DMS153 (cell line): ENCODE measurements around the gene PSMB5.

Experiments used
- DNase-seq: peaks from one replicate; lab custom pipeline; 2025; lab: John Stamatoyannopoulos, UW

The PSMB5 gene

DNA sequence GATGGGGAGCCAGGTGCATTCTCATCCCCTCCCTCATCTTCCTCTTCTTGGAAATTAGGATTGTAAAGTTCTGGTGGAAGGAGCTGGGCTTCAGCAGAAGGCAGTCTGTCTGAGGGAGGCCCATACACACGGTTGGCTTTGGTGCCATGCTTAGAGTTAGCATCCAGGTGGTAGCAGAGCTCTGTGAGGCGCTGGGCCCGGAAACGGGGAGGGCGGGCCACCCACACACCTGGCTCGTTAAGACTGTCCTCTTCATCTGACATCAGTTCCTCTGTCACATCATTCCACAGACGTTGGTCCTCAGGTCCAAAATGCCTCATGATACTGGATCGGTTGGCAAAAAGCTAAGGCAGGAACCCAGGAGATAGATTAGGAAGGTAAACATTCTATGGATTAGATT, 47.4 kb downstream of the PSMB5 start:
- no peak for DNase-seq

DNA sequence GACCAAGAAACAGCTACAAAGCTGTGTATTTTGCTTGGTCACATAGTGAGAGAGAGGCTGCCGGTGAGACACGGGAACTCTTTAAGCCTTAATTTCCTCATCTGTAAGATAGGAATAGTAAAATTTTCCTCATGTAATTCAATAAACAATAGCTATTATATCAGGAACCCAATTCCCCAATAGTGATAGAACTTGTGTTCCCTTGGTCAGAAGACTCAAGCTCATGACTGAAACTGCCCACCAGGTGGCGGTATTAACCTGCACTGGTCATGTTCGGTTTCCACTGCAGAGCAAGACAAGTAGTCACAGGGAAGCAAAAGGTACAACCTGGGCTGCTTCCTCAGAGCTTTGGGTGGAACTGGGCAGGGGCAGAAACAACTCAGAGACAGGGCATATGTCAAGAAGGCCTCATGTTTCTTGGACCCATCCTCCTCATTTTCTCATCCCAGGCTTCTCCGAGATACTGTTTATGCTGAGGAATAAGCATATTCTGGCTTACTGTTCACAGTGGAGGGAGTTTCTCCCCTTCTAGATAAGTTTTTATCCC, 48.1 kb downstream of the PSMB5 start:
- peak; percentile 65 for DNase-seq

DNA sequence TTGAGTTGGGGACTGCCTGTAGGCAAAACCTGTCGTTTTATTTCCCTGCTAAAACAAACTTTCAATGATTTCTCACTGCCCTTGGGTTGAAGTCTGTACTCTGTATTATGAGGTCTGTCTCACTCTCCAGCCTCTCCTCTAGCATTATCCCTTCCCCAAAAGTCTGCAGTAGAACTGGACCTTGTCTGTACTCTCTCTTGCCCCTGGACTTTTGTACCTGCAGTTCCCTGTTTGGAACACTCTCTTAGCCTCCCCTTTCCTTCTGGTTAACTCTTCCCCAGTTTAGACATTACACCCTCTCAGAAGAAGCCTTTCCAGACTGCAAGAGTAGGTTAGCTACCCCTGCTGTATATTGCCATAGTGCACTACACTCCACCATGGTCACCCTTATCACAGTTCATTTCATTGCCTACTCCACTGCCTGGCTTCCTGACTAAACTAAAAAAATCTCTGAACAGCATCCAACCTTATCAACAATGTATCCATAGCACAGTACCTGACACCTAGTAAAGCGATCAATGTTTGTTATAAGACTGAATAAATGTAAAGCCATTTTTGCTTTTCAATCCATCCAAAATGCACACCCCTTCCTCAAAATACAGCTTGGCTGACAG, 48.7 kb downstream of the PSMB5 start:
- DNase-seq: no peak

DNA sequence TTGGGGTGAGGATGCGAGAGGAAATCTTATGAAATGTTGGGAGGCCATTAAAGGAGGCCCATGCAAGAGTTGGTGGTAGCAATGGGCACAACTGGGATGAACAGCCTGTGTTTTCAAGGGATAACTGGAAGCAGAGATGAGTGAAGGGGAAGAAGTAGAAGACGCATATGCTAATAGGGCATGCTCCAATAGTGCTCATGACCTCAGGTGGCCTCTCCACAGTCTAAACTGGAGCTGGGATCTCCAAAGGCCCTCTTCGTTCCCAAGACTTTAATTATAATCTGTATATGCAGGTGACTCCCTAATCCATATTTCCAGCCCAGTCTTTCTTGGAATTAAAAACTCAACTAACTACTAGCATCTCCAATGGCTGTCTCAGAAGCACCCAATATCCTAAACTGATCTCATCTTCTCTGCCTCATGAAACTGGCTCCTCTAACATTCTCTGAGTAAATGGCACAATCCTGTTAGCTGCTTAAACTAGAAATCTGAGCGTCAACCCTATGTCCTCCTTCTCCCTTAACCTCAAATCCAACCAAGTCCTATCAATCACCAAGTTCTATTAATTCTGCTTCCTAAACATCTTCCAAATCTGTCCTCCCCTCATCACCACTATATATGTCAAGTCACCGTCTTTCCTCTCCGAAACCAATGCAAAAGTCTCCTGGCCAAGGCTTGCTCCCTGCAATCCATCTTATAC, 49.6 kb downstream of the PSMB5 start:
- DNase-seq: no peak

DNA sequence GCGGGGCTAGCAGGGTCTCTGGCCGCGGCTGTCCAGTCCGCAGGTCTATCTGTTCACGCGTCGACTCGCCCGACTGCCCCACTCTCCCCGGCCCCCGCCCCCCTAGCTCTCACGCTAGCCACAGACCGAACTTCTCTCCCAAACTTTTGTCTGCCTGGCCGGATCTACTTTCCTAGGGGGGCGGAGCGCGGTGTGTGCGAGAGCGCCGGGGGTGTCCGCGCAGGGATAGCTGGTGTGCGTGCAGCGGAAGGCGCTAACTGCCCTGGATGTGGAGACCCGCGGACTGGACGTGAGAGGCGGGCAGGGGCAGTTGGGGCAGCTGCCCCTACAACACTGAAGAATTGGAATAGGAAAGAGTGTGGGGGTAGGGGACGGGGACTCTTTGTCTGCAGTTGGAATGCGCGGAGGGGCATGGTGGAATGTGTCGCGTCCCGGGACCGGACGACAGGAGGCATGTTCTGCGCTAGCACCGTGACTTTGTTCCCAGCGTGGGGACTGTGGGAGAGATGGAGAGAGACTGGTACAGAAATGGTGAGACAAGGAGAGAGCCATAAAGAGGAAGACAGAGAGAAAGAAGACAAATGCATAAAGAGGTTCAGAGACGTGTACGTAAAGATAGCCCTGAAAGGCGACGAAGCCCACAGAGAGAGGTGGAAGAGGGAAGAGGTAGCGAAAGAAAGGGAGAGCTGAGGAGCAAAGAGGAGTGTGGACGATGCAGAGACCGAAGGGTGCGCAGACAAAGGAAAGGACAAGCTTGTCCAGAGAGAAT, 52.0 kb downstream of the PSMB5 start, which contains the start of gene AJUBA:
Gene AJUBA, minus strand, starts transcription at position 75 of the 769 bp plus-strand sequence. CDS start 285 bp downstream, outside the sequence.
- DNase-seq: no peak

DNA sequence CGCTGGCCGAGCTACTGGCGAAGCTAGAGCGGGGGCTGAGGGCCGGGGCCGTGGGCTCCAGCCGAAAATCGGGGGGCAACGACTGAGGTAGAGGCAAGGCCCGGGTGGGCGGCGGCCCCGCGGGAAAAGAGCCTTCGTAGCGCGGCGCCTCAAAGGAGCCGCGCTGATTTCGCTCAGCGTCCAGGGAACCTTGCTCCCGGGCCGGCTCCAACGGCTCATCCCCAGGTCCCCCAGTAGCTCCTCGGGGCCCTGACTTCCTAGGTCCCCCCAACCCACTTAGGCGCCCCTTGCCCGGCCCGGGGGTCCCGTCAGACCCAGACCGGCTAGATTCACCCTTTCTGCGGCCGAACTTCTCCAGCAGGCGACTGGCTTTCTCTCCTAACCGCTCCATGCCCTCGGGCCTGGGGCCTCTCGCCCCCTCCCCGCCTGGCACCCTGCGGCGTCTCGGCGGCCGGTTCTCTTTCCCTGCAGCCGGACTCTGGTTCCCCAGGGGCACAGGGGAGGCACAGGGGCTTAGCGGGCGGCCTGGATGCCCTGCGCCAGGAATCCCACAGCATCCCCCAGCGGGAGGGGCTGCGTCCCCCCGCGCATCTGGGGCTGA, 52.7 kb downstream of the PSMB5 start:
- DNase-seq: no peak

DNA sequence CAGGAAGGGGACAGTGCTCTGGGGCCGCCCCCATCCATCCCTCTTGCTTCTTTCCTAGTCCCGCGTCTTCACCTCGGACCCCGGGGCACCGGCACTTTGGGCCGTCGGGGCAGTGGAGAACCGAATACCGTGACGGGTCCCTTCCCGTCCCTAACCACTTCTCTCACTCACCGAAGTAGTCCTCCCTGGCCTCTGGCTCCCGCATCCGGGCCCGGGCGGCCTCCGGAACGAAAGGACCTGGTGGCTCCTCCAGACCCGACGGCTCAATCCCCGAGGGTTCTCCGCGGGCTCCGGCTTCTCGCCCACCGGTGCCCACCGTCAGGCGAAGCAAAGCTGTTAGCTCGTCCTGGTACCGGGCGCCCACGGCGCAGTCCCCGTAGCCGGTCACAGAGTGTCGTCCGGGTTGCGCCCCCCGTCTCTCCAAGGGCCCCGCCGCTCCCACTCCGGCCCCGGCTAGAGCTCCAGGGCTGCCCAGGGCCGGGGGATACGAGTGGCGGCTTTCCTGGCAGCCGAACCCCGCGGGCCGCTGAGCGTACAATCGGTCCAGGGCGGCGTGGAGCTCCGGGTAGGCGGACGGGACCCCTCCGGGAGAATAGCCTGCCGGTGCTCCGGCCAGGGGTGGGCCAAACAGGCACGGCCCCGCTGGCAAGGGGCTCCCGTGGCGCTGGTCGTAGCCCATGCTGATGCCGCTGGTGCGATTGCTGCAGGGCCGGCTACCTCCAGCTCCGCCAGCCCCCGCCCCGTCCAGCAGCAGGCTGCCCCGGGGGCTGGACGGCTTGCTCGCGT, 53.4 kb downstream of the PSMB5 start:
- DNase-seq: no peak

DNA sequence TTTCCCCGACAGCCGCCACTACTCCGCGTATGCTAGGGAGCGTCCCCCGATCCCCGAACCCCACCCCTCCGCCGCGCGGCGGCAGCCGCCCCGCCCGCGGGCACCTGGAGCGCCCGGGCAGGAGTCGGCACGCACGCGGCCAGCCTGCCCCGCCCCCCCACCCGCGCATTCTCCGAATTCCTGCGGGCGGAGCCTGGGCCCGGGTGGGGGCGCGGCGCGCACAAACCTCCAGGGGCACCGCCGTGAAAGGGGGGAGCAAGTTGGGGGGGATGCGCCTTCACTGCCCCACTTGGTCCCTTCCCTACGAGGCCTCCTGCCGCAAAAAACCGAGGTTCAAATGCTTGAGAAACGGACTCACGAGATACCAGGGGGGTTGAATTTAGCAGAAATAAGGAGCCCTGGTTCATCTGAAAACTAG, 54.0 kb downstream of the PSMB5 start:
- DNase-seq: no peak

DNA sequence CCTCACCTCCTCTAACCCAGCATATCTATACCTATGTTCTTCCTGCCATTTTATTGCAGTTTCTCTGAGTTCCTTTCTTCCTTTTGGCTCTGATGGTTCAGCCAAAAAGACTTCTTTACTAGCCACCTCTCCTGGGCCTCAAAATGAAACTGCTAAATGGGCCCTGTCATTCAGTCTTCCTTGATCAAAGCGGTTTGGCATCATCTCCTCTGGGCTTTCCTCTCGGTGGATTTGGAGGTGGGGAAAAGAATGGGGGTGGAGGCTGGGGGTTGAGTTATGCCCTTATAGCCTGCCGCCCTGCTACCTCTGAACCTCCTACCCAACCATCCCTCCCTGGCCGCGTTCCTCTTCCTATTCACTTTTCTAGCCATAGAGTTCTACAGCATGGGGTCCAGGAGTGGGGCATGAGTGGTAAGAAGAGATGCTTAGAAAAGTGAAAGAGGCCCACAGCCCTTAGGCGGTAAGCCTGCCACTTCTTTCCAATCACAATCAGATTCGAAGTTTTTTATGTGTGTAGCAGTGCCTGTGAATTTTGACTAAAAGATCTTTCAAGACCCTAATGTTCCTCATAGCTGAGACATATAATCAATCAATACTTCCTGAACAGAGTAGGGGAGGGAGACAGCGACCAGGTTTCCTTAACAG, 54.8 kb downstream of the PSMB5 start:
- no peak for DNase-seq

DNA sequence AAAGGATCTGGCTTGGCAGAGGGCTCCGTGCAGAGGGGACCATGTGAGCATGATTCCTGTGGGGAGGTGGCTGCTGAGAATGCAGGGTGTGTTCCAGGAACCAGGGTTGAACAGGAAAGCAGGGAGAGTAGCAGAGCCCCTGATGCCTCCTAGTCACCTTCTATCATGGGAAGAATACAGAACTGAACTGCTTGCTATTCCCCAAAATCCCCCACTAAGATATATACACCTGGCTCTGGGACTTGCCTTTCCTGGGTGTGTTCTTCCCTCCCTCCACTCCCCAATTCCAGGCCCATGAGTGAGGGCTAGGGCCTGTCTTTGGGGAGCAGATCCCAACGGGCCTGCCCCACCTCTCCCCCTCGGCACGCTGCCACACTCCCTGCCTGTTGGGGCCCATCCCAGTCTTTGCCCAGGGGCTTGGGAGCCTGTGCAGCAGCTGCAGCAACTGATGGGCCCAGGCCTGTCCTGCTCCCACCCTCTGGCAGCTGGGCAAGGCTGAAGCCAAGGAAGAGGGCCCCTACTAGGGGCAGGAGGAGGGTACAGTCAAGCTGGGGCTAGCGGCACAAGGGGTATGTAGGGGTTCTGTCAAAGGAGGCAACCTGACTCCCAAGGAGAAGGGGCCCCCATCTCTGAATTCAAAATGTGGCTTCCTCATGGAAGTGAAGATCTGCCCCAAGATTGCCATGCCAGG, 55.6 kb downstream of the PSMB5 start:
- no peak for DNase-seq

DNA sequence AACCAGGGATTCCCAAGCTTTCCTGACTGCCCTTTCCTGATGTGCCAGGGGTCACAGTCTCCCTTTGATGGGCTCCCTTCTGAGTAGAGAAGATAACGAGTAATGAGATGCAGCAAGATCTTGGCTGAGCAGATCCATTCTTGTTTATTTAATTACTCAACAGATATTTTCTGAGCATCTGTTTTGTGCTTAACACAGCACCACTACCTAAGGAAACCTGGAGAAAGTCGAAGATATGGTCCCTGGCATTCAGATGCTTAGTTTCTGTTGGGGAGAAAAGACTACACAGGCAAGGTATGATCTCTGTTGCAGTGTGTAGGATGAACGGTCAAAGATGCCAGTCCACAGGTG, 56.2 kb downstream of the PSMB5 start:
- no peak for DNase-seq

DNA sequence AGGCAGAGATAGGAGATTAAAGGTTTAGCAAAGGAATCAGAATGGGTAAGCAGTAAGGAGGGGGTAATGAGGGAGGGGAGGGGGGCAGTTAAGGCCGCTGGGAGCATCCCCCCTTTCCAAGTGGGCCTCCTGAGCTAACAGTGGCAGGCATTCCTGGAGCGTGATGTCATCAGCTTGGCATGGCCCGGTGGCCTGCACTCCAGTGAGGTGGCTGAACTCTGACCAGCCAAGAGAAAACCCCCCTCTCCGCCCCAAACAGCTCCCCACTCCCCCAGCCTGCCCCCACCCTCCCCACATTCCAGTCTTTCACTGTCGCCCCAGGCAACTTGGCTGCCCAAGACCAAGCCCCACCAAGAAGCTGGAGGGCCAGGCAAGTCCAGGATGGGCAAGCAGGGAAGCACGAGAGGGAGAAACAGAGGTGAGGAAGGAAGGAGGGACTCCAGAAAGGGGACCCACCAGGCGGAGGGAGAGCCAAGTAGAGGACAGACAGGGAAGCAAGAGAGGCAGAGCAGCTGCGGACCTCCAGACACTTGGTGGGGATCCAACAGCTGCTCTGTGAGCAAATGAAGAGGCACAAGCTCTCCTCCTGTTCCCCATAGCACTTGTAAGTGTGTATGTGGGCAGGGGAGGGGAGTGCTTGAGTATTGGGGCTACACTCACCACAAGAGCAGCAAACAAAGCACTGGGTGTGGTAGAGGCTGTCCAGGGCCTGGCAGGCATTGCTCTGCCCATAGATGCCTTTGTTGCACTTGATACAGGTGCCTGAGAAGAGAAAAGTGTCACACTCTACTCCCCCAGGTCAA, 56.8 kb downstream of the PSMB5 start:
- DNase-seq: no peak

DNA sequence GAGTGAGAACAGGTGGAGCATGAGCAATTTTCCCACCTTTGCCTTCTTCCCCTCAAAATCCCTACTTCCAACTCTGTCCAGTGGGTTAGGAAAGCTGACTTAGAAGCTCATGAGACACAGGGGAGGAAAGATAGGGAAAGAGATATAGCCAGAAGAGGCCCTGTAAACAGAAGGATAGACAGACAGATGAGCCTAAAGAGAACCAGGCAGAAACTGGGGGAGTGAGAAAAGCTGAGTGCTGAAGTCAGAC, 57.3 kb downstream of the PSMB5 start:
- no peak for DNase-seq

DNA sequence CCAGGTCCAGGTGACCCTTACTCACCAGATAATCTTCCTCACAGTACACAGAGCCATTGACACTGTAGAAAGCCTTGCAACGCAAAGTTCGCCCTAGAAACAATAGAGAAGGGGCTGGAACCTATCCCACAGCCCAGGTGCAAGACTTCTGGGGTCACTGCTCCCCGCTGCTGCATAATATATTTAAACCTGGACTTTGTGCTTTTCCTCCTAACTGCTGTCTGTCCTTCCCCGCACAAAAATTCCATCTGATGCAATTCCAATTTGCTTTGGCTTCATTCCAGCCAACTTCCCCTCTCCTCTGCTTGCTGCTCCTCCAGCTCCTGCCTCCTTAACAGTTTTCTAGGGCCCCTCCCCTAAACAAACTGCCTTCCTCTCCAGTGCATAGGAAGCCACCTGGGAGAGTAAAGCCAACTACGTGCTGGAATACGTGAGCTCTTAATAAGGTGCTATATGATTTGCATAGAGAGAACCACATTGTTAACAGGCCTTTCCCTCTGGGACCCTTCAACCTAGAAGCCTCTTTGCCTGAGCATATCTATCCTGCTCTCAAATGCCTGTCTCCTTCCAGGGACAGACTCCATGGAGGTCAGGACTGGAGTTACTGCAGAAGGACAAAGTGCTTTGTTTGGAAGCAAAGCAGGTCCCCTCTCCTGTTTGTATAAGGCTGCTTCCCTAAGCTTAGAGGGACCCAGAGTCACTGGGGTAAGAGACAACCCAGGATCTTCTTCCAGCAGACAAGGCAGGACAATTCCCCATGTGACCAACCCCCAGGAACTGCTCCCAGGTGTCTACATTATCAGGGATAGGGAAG, 57.9 kb downstream of the PSMB5 start:
- no peak for DNase-seq
